HG02884 (cell line): ENCODE results near the gene DLK1.

ENCODE experiments used
- ATAC-seq: cut with Tn5 transposase; IDR thresholded peaks from one replicate; pipeline ENCODE4 v1.9.1; 2021; ENCODE audit warnings: mild to moderate bottlenecking, moderate library complexity; ENCODE audit not compliant: unreplicated experiment

The DLK1 gene

DNA sequence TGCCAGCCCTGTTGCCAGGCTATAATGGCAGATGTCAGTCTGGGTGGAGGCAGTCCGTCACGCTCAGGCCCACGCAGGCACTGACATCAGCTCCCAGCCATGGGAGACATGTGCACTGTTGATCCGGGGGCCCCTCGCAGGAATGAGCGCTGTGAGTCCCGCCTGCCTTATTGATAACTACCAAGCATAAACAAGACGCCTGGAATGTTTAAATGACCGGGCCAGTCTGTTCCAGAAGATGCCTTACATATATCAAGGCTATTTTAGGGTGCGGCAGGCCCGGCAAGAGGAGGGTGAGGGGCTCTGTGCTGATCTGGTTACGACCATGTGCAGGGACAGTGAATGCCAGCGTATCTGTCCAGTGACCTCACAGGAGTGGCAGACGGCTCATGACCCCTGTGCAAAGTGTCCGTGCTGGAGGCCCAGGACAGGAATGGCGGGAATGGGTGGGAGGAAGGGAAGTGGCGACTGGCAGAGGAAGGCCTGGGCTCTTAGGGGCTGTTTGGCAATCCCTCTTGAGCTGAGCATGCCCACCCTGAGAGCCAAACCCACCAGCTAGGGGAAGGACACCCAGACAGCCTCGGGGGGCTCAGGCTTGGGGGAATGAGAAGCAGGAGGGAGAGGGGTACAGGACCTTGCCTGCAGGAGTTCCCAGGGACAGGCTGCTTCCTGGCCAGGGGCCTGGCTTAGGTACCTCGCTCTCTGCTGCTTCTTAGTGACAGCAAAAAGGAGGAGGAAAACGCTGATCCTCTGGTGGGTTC lies 49.3 kb downstream of the DLK1 start:
- ATAC-seq: no peak

DNA sequence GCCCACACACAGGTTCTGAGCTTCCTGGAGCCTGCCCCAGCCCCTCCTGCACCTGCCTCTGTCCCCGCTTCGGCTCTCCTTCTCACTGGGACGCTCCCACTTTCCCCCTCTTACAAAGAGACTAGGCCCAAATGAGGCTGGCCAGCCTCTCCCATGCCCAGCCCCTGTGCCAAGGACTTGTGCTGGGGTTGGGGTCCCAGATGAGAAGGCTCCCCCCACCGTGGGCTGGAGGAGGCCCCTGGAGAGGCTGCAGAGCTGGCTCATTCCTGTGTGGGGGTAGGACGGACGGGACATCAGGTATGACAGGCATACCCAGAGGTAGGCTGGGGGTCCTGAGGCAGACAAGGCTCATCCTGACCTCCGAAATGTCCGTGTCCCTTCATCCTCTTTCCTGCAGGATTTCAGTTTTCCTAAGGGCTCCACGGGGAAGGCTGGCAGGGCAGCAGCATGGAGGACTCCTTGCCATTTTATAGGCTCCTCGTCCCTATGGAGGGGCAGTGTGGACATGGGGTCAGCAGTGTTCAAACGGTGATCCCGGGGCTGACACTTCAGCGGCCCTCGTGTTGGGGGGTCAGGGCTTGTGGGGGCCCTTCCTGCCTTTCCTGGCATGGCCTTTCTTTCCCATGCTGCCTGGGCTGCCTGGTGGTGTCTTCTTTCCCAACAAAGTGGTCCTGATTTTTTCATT lies 50.1 kb downstream of the DLK1 start:
- no peak for ATAC-seq

DNA sequence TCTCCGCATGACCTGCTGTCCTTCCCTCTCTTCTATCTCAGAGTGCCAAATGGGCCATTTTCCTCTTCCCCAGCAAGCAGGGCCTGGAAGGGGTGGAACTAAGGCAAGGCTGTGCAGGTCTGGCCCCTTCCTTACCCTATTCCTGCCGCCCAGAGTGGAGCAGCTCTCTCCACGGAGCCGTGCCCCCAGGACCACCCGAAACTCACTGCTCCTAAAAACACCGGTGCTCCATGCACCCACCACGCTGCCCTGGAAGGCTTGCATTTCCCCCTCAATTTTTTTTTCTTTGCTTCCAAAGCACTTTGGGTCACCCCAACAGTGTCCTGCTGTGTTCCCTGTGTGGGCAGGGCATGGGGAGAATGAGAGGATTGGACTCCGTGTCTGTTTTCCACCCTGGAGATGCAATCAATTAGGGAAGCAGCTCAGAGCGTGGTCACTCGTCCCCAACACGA lies 50.7 kb downstream of the DLK1 start:
- no peak for ATAC-seq

DNA sequence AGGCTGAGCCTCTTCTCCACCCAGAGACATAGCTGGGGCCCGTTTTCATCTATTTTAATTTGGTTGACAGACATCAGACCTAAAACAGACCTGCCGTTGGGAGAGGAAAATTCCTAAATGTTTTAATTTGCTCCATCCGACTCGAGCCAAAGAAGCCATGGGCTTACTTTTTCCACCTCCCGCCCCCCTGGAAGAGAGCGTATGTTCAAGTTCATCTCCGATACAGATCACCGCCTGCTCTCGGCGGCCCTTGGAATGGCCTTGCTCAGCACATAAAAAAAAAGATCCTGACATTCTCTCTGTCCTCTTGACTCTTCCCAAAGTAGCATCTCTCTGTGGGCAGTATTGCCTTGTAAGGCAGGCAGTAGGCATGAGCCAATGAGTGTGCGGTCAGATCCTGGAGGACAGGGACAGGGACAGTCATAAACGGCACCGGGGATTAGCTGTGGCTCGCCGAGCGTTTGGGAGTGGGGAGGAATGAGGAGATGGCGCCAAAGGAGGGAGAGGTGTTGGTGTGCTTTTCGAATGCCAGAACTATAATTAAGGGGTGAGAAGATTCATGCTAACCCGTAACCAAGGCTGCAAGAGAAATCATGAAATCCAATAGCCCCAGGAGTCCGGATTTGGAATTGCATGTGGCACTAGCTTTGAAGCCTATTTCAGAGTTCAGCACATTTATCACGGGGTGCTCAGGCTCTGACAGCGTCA lies 51.3 kb downstream of the DLK1 start:
- ATAC-seq: no peak

DNA sequence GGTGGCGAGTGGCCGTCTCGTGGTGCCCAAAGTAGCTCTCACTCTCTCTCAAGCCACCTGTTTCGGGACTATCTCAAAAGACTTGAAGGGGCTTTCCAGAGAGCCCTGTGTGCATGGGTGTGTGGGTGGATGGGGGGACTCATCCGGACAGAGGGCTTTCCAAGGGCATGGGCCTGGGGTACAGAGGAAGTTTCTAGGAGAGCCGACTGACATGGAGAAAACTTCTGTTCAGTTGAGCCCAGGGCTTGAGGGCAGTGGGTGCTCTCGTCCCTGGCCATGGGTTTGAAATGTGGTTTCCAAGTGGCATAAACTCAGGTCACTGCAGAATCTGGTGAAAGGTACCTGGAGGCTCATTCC lies 51.8 kb downstream of the DLK1 start:
- no peak for ATAC-seq

DNA sequence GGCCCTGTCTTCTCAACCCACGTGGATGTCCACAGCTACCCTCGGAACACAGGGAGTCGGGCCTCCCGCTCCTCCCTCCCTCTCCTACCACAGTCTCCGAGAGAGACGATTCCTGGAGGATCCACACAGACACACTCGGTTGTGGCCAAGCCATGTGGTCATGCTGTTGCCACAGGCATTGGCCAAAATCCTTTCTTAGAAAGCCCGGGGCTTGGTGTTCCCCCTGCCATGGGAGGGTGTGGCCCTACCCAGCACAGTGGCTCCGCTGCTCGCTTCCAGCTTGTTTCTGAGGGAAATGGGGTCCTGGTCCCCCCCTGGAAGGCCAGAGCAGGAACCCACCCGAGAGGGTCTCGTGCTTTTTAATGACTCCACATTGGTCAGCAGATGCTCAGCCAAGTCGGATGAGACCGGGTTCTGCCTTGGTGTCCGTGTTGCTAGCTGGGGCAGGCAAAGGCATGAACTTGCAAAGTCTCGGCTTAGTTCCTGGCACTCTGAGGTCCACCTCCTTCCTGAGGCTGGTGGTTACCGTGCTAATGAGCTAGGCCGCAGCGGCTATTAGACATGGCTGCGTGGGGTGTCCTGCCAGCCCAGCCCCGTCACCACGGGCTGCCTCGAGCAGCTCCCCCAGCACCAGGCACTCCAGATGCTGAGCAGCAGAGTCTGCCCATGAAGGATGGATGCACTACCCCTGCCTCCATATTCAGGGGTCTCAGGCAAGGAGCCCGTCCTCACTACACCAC lies 52.4 kb downstream of the DLK1 start:
- ATAC-seq: no peak

DNA sequence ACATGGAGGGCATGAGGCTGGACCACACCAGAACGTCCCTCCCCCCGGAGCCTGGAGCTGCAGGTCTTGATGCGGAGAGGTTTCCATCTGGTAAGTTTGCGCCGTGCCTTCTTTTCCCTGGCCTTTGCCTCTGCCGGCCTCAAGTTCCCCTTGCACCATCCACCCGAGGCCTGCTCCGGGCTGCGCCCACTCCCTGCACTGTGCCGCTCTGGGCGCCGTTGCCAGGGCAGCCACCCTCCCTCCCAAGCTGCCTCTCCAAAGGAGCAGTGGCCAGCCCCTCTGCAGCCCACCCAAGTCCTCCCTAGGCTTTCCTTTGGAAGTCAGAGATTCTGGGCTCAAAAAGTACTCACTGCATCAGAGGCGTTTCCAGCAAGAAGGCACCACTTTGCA lies 53.0 kb downstream of the DLK1 start:
- ATAC-seq: no peak

DNA sequence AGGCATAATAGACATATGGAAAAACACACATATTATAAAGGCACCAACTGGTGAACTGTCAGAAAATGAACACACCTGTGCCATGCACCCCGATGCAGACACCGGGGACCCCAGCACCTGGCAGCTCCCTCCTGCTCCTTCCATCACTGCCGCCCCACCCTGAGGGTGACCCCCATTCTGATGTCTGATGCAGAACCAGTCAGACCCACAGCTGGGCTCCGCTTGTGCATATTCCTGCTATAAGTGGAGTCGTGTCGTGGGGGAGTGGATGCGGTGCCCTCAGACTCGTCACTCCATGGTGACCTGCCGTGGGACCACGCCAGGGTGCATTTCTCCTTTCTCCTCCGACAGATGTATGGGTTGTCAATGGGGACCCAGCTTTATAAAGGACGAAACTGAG lies 53.6 kb downstream of the DLK1 start:
- no peak for ATAC-seq

DNA sequence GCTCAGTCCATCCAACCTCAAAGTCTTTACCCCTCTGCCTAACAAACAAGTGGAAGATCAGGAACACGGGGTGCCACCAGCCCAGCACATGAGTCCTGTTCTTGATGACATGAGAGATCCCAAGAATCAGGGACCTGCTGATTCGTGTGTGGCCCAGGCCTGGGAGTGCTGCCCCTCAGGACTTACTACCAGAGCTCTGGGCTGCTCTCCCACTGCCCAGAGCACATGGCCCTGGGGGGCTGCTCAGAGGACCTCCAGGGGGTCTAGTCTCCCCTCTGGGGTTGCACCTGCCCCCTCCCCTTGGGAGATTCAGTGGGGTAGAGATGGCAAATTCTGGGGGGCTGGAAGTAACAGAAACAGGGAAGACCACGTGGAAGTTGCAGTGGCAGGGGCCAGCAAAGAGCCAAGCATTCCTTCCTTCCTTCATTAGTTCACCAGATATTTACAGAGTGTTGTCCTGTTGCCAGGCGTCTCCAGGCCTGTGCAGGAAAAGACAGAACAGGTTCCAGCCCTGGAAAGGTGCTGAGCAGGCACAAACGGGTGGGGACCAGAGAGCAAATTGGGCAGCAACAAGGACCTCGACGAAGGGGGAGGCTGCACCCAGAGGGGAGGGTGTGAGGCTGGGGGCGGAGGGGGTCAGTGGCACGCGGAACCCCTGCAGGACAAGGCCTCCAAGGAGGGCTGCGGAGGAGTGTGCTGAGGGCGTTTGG lies 54.1 kb downstream of the DLK1 start:
- no peak for ATAC-seq

DNA sequence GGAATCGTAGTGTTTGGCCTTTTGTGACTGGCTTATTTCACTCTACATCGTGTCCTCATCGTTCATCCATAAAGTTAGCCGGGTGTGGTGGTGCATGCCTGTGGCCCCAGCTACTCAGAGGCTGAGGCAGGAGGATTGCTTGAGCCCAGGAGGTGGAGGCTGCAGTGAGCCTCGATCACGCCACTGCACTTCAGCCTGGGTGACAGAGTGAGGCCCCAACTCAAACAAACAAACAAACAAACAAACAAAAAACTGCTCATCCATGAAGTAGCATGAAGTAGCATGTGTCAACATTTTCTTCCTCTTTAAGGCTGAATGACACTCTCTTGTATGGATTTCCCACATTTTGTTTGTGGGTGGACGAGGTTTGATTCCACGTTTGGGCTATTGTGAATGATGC lies 55.3 kb downstream of the DLK1 start:
- ATAC-seq: no peak

DNA sequence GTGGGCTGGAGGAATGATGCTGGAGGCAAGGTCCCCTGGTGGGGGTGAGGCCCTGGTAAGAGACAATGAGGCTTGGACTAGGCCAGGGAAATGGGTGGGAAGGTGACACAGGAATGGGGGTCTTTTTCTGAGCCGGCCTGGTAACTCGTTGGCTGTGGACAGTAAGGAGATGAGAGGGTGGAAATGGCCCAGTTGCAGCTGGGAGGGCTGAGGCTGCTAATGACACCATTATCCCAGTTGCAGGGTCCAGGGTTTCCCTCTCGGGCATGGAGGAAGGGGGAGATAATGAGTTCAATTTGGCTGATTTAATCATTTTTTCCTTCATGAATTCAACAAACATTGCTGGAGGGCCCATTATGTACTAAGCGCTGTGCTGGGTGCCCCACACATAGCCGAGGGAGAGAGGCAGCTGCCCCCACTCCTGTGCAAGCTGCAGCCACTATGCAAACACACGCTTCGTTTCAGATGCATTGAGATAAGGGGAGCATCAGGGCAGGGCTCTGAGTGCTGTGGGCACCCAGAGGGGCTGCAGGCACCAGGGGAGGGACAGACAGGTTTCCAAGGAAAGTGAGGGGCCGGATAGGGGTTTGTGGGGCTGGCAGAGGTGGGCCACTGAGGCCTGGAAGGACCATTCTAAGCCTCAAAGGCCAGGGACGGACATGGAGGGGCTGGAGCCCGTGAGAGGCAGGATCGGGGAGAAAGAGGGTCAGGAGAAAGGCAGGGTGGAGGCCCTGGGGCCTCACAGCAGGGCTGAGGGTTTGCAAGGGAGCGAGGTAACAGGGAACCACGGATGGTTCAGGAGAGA lies 56.0 kb downstream of the DLK1 start:
- ATAC-seq: no peak

DNA sequence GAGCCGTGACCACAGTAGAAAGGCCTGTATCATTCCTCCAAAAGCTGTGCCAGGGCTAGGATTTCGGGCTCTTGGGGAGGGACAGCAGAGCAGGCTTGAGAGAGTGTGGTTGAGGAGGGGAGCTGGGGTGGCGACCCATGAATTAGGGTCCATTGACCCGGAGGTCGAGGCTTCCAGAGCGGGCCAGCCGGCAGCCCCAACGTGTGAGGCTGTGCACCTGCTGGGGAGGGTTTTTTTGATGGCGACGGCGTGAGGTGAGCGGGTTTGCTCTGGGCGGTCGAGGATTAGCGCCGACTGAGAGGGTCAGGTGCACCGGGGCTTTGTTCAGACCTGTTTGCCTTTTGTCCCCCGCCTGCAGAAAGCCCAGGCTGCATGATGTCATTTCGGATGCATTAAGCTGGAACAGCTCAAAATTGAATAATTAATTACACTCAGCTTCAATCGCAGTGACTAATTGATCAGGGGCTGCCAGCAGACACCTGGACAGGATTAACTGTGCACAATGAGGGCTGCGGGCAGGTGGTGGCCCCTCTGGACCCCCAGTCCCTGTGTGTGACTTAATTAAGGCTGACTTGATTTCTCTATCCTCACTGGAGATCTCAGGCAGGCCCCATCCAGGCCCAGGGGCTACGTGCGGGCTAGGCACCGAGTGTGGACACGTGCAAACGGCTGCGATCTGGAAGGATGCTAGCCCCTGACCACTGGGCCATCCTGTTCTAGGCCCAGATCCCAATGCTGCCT lies 57.1 kb downstream of the DLK1 start:
- no peak for ATAC-seq

DNA sequence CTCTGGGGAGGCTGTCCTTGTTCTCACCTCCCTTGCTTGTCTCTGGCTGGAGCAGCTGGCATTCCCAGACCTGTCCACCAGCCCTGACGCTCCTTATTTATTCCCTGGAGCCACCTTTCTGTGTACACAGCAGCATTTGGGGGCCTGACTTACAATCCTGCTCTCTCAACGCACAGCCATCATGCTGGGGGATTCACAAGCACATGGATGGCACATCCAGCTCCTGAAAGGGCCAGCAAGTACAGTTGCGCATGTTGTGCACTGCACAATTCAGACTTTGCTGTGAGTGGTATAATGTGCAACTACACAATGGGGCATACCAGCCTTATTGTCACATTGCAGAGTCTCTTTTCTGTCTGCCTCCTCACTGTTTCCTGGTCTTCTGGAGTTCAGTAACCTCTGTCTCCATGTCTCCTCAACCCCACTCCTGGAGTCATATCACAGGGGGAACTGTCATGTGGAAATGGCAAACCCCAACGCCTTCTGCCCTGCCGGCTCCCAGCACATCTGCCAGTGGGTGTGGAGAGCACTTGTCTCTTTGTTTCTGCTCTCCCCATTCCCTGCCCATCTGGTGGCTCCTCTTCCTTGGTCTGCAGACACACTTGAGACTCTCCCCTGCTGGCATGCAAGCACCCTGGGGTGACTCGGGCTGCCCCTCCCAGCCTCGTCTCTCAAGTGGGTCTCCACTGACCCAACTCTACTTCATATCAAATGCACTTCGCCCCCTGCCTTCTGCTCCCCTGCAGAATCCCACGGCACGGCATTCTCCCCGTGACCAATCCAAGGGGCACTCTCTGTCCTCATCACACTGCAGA lies 58.0 kb downstream of the DLK1 start:
- ATAC-seq: no peak

DNA sequence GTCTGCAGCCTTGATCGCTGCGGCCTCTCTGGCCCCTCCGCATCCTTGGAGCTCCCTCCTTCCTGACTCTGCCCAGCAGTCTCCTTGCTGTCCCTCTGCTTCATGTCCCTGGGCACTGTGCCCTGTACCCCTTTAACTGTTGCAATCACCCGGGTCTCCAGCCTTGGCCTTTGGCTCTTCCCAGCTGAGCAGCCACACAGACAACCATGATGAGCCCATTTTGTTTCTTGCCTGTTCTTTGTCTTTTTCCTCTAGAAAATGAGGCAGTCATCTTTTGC lies 58.6 kb downstream of the DLK1 start:
- no peak for ATAC-seq

DNA sequence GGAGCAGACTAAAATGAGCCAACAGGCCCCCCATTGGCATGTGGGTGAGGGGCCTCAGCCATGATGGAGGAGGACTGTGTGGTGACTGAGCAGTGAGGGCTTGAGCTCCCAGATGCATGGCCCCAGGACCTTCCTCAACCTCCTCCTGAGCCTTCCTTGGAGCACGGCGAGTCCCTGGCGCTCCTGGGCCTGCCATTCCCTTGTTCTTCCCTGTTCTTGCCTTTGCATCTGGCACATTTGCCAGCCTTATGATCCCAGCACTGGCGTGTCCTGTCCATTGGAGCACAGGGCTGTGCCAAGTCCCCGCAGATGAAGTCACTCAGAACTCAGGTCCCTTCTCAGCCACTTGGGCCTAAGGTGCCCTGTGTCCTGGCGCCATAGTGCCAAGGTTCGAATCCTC lies 58.9 kb downstream of the DLK1 start:
- ATAC-seq: no peak

DNA sequence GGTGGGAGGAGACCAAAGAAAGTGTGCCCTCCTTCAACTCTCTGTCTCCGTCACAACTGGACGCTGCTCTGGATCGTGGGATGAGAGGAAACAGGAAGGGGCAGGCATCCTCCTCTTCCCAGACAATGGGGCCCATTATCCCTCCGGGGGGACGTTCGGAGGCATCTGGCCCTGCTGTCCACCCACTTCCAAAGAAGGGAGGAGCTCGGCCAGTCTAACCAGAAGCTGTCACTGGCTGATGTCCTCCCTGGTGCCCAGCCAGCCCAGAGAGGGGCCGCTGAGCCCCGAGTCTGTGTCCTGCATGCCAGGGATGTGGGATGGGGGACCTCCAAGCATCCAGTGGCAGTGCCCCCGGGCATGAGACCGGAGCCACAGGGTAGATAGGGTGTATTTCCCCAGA lies 59.4 kb downstream of the DLK1 start:
- no peak for ATAC-seq

DNA sequence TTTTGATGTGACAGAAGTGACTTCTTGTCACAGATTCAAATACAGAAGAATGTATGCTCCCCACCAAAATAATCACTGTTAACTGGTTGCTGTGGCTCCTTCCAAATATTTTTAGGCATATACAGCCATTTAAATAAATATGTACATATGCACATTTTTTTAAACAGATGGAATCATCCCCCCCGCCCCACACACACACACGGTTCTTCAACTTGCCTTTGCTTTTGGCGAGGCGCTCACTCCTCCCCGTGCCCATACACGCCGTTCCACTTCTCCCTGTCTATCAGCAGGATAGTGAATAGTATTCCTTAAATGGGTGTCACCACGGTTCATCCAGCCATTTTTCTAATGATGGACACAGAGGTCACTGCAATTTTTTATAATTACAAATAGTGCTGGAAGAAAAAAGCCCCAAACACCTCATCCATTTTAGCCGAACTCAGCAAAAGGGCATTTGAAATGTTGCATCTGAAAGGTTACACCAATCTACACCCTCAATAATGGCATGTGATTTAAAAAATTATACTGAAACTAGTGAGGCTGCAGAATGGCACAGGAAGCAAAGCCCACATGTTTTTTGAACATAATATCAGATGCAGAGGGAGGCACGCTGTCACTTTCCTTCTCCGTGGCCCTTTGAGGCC lies 60.0 kb downstream of the DLK1 start:
- ATAC-seq: no peak

DNA sequence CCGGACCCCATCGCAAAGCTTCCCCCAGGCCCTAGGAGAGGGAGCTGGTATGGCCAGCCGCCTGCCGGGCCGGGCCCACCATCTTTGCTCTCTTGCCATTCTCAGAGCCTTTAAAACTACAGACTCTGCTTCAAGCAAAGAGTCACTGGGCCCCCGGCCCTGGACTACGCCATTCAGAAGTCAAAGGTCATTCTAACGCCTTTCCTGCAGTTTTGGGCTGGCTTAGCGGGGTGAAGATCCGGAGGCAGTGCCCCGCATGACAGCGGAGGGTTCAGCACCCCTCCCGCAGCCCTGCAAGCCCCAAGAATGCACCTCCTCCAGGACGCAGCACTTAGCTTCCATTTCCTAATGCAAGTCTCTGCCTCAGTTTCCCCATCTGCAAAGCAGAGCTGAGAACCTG lies 61.0 kb downstream of the DLK1 start:
- ATAC-seq: no peak
